T-helper 2 cell treated with Interferon-gamma antibody and Interleukin-4, amounts not matched to agents 5 μg/mL and 100 μg/mL, for 36 hours (primary cell): Measurements from ENCODE around the gene PROM2.

ENCODE experiments used
- DNase-seq: peaks from one replicate; pipeline ENCODE4 v3.0.0; 2021; ENCODE audit warnings: low spot score
- H3K27ac Mint-ChIP-seq: one replicate; pipeline ENCODE4 v1.8.0; 2021; ENCODE audit warnings: mild to moderate bottlenecking, mixed read lengths
- H3K27me3 Mint-ChIP-seq: one replicate; pipeline ENCODE4 v1.8.0; 2021; ENCODE audit warnings: low read depth, mixed read lengths
- H3K36me3 Mint-ChIP-seq: one replicate; pipeline ENCODE4 v1.8.0; 2021; ENCODE audit warnings: low read depth, mixed read lengths
- H3K4me1 Mint-ChIP-seq: one replicate; pipeline ENCODE4 v1.8.0; 2021; ENCODE audit warnings: low read depth, mixed read lengths
- H3K4me3 Mint-ChIP-seq: one replicate; pipeline ENCODE4 v1.8.0; 2022; ENCODE audit warnings: mild to moderate bottlenecking, moderate library complexity, mixed read lengths
- H3K9me3 Mint-ChIP-seq: one replicate; pipeline ENCODE4 v1.8.0; 2021; ENCODE audit warnings: mixed read lengths

The PROM2 gene

GRCh38 chr2:95311815-95312542, 37.7 kb downstream of the PROM2 start:
- Mint-ChIP-seq H3K27me3 (no peaks in the 10 kb centered on the region), H3K36me3 (no peaks in the 10 kb centered on the region), H3K9me3 (no peaks in the 10 kb centered on the region), H3K4me3 (no peak overlapping the region), H3K27ac (no peak overlapping the region), H3K4me1 (no peaks in the 10 kb centered on the region)
- no peak for DNase-seq

GRCh38 chr2:95312543-95313201, 38.4 kb downstream of the PROM2 start:
- no peaks in the 10 kb centered on the region for H3K9me3 Mint-ChIP-seq
- H3K27me3 Mint-ChIP-seq, result no peaks in the 10 kb centered on the region
- H3K27ac Mint-ChIP-seq, result no peak overlapping the region
- no peaks in the 10 kb centered on the region for H3K4me1 Mint-ChIP-seq
- DNase-seq, result no peak
- no peaks in the 10 kb centered on the region for H3K36me3 Mint-ChIP-seq
- no peak overlapping the region for H3K4me3 Mint-ChIP-seq

- Mint-ChIP-seq H3K36me3 (no peaks in the 10 kb centered on the region), H3K27ac (no peak overlapping the region)
- DNase-seq, result no peak
Observed at GRCh38 chr2:95313296-95314131, 39.3 kb downstream of the PROM2 start.

GRCh38 chr2:95314598-95314963, 40.3 kb downstream of the PROM2 start:
- no peaks in the 10 kb centered on the region for H3K9me3 Mint-ChIP-seq
- no peak overlapping the region for H3K4me3 Mint-ChIP-seq
- no peaks in the 10 kb centered on the region for H3K36me3 Mint-ChIP-seq
- no peak overlapping the region for H3K27ac Mint-ChIP-seq
- no peaks in the 10 kb centered on the region for H3K4me1 Mint-ChIP-seq
- no peak for DNase-seq
- H3K27me3 Mint-ChIP-seq, result no peaks in the 10 kb centered on the region

More at GRCh38 chr2:95313296-95314131, 39.3 kb downstream of the PROM2 start:
- H3K4me1 Mint-ChIP-seq, result no peaks in the 10 kb centered on the region
- H3K9me3 Mint-ChIP-seq, result no peaks in the 10 kb centered on the region
- H3K27me3 Mint-ChIP-seq, result no peaks in the 10 kb centered on the region
- H3K4me3 Mint-ChIP-seq, result no peak overlapping the region

- no peaks in the 10 kb centered on the region for H3K36me3 Mint-ChIP-seq
- no peak overlapping the region for H3K27ac Mint-ChIP-seq
- no peaks in the 10 kb centered on the region for H3K27me3 Mint-ChIP-seq
- H3K4me1 Mint-ChIP-seq, result no peaks in the 10 kb centered on the region
- H3K4me3 Mint-ChIP-seq, result no peak overlapping the region
- DNase-seq, result no peak
- no peaks in the 10 kb centered on the region for H3K9me3 Mint-ChIP-seq
Observed at GRCh38 chr2:95314964-95315611, 40.8 kb downstream of the PROM2 start.

- Mint-ChIP-seq H3K36me3 (no peaks in the 10 kb centered on the region), H3K4me1 (no peaks in the 10 kb centered on the region)
- no peak for DNase-seq
Observed at GRCh38 chr2:95315801-95316411, 41.7 kb downstream of the PROM2 start.

GRCh38 chr2:95316466-95317122, 42.3 kb downstream of the PROM2 start:
- no peak for DNase-seq
- Mint-ChIP-seq H3K27me3 (no peaks in the 10 kb centered on the region), H3K36me3 (no peaks in the 10 kb centered on the region), H3K9me3 (no peaks in the 10 kb centered on the region), H3K4me1 (no peaks in the 10 kb centered on the region), H3K4me3 (no peak overlapping the region), H3K27ac (no peak overlapping the region)

More at GRCh38 chr2:95315801-95316411, 41.7 kb downstream of the PROM2 start:
- Mint-ChIP-seq H3K4me3 (no peak overlapping the region), H3K9me3 (no peaks in the 10 kb centered on the region), H3K27me3 (no peaks in the 10 kb centered on the region), H3K27ac (no peak overlapping the region)

- no peaks in the 10 kb centered on the region for H3K36me3 Mint-ChIP-seq
- H3K4me3 Mint-ChIP-seq, result no peak overlapping the region
- H3K9me3 Mint-ChIP-seq, result no peaks in the 10 kb centered on the region
- H3K27me3 Mint-ChIP-seq, result no peaks in the 10 kb centered on the region
- no peak overlapping the region for H3K27ac Mint-ChIP-seq
- no peaks in the 10 kb centered on the region for H3K4me1 Mint-ChIP-seq
- no peak for DNase-seq
Observed at GRCh38 chr2:95317123-95317500, 42.9 kb downstream of the PROM2 start.

GRCh38 chr2:95317665-95318425, 43.6 kb downstream of the PROM2 start:
- no peaks in the 10 kb centered on the region for H3K9me3 Mint-ChIP-seq
- H3K36me3 Mint-ChIP-seq, result no peaks in the 10 kb centered on the region
- no peaks in the 10 kb centered on the region for H3K27me3 Mint-ChIP-seq
- no peaks in the 10 kb centered on the region for H3K4me1 Mint-ChIP-seq
- DNase-seq, result no peak
- no peak overlapping the region for H3K4me3 Mint-ChIP-seq
- peak overlapping the region; percentile 52 for H3K27ac Mint-ChIP-seq

GRCh38 chr2:95318431-95319220, 44.4 kb downstream of the PROM2 start:
- no peak for DNase-seq
- Mint-ChIP-seq H3K27me3 (no peaks in the 10 kb centered on the region), H3K4me3 (no peak overlapping the region), H3K9me3 (no peaks in the 10 kb centered on the region), H3K4me1 (no peaks in the 10 kb centered on the region), H3K36me3 (no peaks in the 10 kb centered on the region), H3K27ac (no peak overlapping the region)

GRCh38 chr2:95319481-95320343, 45.5 kb downstream of the PROM2 start:
- Mint-ChIP-seq H3K27me3 (no peaks in the 10 kb centered on the region), H3K27ac (no peak overlapping the region), H3K36me3 (no peaks in the 10 kb centered on the region), H3K4me1 (no peaks in the 10 kb centered on the region), H3K9me3 (no peaks in the 10 kb centered on the region), H3K4me3 (no peak overlapping the region)
- DNase-seq, result no peak
